NCI-H526 treated with DMSO at 0.1 percent for 48 hours (cell line): ENCODE data around the gene LCMT1.
A peak's percentile ranks its signal among the peaks of the same experiment; 100 is the strongest.
"Not testable (repeated sequence)": the region's sequence is repeated elsewhere in the genome, so short reads cannot be mapped to it uniquely, and the experiment has no call there.

Experiments
- DNase-seq: peaks from one replicate; lab custom pipeline; 2025; lab: John Stamatoyannopoulos, UW

Gene LCMT1

DNA sequence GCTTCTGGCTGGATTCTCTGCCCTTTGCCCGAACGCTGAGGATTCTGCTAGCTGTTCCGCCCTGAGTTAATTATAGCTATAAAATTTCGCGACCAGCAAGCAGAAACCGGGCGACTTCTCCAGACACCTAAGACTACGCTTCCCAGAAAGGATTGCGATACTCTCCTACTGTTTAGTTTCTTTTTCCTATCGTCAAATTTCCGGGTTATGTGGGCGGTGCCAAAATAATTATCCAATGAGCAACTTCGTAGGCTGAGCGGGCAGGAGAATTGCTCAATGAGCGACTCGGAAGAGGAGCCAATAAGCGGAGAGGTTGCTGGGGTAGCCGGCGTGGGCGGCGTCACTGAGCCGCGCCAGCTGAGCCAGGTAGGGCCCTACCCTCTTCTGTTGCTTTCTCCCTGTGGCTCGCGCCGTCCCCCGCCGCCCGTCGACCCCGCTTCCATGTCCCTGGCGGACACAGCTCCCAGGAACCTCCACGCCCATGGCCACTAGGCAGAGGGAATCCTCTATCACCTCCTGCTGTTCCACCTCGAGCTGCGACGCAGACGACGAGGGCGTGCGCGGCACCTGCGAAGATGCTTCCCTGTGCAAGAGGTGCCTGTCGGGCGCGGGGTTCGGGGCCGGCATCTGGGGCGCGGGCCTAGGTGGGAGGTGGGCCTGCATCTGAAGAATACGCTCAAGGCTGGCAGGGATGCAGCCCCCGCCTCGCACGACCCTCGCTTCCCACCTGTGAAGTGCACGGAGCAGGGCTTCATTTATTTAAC lies at the start of gene LCMT1:
Gene LCMT1, plus strand, starts transcription at position 340 of the 764 bp plus-strand sequence. Its CDS starts 142 bp downstream, at position 482.
- peak; percentile 98 for DNase-seq

DNA sequence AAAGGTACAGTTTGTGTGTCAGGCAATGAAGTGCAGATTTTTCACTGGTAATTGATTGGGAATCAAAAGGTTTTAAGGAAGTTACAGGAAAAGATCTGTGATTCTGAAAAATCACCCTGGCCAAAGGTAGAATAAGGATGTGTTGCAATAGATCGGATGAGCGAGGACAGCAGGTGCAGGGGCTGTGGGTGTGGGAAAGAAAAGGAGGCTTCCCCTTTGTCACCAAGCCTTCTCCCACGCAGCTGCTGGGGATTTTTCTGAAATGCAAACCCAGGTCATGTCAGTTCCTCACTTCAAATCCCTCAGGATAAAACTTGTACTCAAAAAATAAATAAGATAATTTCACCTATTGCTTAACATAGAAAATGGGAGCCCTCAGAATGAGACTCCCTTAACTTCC lies 48.4 kb upstream of the LCMT1 start:
- DNase-seq, result no peak

DNA sequence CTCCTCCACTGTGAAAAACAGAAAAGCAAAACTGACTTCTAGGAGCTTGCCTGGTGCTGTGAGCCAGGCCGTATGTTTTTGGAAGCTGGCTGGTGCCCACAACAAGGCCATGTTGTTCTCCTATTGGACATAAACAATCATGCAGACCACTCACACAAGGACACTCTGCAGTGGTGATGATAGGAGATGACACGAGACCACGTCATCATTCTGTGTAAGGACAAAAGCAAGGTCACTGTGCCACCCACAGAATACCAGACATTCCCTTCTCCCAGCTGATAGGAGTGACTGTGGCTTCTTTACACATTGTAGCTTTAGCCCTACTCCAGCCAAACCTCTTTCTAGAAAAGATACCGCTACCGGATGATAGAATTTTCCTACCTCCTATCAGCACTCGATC lies 47.7 kb upstream of the LCMT1 start:
- no peak for DNase-seq

DNA sequence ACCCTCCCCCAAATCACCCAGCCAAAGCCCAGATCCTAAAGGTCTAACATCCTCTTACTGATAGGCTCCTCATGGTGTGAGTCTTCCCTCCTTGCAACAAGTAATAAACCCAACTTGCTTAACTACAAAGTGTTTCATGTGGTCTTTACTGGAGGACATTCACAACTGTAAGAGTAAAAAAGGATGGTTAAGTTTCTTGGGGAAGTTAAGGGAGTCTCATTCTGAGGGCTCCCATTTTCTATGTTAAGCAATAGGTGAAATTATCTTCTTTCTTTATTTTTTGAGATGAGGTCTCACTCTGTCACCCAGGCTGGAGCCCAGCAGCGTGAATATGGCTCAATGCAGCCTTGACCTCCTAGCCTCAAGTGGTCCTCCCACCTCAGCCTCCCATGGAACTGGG lies 47.3 kb upstream of the LCMT1 start:
- not testable (repeated sequence) for DNase-seq

DNA sequence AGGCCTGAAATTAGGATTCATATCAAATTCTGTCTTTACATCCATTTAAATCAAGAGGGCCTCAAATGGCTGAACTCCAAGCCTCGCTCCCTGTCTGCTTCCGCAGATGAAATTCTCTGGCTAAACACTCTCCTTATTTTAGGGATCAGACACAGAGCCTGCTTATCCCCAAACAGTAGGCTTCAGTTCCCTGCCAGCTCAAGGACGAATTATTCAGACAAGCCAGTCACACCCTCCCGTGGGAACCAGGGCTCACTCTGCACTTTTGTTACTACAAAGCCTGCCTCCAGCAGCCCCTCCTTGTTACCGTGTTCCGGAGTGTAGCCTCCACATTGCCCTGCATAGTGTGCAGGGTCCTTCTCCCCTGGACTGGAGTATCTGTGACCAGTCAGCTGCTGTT lies 46.6 kb upstream of the LCMT1 start:
- DNase-seq, result no peak

DNA sequence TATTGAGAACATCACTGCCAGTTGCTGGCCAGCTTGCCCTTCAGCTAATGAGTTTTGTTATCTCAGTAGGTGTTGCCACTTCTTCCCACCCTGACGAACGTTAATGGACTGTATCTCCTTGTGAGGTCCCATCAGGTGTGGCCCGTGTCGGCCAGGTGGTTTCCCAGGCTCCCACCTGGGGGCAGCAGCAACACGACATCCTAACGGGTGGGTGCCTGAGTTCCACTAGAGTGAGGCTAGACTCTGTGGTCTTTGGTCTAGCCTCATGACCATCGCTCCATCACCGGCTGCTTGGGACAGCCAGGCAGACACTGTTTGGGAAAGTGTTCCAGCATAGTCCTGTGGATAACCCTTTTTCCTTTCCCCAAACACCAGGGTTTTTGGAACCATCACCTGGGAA lies 45.6 kb upstream of the LCMT1 start:
- DNase-seq, result no peak

DNA sequence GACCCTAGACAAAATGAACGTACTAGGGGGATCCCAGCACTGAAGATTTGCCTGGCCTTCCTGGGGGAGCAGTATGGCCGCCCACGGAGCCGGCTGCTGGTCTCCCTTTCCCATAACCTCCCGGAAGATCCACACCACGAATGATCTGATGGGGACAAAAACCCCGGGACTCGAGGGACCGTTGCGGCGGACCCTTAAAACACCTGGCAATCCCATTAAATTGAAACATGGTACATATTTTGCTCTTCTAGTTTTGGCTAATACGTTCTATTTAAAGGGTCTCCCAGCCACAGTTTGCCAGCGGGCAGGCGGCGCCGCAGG lies 45.2 kb upstream of the LCMT1 start:
- DNase-seq, result no peak

DNA sequence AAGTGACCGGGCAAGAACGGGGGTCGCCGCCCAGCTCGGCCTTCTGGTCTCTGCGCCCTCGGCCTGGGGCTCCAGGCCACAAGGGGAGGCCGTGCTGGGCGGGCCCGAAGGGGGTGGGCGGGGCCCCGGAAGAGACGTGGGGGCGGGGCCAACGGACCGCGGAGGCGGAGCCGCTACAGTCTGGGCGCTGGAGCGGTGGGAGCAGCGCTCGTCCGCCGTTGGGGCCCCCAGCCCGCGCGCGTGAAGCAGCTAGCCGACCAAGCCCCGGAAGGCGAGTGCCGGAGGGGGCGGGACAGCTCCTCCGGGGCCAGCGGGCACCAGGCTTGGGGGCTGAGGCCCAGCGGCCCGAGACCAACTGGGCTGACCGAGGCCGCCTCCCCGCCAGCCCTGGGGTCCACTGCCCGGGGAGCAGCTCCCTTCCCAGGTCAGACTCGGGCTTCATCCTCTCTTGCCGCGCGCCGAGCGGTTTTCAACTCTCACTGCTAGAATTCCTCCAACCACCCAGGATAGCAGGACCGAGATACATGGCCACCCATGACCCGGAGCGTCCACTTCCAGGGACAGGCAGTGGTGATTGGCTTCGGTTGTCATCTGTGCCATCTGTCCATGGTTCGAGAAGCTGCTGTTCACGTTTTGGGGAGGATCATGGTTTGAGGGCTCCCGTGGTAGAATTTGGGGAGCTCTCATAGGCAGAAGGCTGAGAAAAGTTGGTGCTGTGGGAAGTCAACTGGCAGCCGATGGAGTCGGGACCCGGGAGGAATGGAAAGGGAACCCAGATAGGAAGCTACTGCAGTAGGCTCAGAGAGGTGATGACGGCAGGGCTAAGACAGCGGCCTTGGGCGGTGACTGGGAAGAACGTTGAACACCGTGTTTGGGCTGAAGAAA lies 44.6 kb upstream of the LCMT1 start:
- peak; percentile 48 for DNase-seq

DNA sequence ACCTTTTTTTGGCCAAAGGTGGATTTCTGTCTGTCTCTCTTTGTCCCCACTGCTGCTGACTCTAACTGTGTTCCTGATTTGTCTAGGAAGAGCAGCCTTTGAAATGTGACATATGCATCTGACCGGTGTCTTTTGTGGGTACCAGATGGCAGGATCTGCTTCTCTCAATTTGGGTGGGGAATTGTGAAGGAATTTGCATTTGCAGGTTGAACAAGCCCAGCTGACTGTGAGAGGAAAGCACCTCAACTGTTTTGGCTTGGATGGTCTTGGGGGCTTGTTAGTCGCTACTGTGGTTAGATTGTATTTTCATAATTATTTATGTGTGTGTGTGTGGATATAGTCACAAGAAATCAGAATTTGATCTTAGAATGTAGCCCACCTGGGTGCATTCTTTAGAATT lies 37.7 kb upstream of the LCMT1 start:
- DNase-seq, result no peak

DNA sequence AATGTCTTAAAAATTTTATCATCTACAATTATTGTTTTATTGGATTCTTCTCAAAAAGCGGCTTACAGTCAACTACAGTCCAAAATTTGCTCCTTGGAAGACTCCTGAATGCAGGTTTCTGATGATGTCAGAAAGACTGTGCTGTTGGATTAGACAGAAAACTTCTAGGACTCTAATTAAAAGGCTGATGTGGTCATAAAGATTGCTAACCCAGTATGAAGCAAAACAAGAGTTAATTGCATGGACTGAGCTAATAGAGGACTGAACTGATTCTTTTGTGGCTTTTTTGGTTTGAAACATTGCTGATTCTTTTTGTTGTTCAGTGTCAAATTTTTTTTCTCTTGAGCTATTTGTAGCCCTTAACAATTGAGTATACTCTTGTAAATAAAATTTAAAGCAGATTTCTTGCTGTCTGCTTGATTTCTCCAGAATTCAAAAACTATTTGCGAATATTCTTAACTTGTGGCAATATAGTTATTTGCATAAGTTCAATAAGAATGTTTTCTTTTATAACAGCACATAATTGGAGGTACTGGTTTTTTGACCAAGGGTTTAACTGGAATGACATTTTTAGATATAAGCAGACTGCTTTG lies 33.1 kb upstream of the LCMT1 start:
- DNase-seq, result no peak

DNA sequence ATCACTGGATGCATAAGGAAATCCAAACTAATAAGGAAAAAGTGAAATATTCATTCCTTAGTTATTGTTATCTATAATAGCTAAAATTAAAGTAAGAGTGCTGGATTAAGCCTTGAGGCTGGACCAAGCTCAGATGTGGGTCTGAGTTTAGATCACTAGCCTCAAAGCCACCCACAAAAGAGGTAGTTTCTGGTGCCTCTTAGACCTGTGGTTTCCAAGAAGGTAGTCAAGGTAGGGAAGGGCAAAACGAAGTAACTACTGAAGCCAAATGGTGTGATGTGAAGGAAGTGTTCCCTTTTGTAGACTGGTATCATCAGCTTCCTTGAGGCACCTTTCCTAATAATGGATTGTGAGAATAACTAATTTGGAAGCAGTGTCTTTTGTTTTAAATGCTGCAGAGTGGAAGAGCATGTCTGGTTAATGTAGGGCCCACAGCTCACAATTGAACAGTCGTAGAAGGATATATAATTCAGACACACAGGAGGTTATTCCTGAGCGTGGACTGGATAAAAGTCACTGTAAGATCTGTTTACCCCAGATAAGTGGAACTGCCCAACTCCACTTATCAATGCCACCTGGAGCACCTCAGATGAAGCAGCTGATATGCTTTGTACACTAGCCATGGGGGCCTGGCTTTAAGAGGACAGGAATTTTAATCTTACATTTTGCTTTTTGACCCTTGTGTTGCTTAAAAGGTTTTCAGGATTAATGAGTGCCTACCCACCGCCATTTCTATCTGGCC lies 31.7 kb upstream of the LCMT1 start:
- DNase-seq, result no peak

DNA sequence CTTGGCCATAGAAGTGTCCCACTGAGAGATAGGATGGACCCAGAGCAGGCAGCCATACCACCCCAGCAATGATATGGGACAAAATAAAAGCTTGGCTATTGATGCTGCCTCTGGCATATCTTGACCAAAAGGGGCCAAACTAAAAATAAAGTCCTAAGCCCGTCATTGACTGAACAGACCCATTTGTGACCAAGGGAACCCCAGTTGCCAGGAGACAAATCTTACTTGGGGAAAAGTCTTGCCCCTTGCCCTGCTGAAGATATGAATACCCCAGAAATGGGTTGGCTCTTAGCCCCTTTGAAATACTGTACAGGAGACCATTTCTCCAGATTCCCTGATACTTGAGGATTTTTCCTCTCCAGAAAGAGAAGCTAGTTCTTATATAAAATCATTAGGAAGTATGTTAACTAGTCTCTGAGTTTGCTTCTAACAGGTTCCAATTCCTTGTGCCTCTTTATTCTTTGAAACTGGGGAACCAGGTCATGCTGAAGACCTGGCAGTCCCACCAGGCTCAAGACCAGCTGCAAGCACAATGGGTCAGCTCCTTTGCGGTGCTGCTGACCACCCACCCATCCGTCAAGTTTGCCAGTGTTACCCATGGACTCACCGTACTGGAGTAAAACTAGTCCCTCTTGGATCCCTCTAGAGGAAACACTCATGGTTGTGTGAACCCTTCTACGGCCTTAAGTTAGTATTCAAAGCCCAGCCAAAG lies 31.0 kb upstream of the LCMT1 start:
- DNase-seq, result no peak

DNA sequence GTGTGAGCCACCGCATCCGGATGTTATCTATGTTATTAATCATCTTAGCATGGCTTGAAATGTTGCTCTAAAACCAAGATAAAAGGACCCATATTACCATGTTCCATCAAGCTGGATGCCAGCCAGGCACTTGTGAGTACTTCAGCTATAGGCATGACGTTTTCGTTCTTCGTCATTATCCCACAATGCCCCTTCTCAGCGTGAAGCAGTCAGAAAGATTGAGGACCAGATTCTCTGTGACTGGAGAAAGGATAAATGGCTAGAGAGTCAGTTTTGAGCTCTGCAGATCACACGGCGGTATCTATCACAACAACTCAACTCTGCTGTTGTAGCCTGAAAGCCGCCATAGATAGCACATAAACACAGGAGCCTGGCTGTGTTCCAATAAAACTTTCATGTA lies 29.8 kb upstream of the LCMT1 start:
- no peak for DNase-seq

DNA sequence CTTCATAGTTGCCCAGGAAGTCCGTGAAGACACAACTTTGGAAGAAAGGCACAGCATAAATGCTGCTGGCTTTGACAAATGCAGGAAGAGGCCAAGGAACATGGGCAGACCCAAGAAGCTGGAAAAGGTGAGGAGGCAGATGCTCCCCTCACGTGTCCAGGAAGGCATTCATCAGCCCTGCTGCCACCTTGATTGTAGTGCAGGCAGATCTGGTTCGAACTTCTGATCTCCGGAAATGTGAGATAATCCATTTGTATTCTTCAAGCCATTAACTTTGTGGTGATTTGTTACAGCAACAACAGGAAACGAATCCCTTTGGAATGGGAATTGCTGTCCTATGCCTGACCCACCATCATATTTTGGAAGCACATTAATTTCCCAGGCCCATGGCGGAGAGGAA lies 28.5 kb upstream of the LCMT1 start:
- DNase-seq, result no peak

DNA sequence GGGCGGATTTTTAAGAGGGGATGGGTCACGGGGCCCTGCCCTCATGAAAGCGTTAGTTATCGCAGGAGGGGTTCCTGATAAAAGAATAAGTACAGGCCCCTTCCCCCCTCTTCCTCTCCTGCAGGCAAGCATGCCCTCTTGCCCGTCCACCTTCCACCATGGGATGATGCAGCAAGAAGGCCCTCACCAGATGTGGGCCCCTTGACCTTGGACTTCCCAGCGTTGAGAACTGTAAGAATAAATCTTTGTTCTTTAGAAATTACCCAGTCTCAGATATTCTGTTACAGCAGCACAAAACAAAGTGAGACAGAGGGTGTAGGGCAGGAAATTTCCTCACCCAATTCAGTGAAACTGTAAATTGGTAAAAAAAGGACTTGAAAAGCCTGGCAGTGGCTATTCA lies 27.8 kb upstream of the LCMT1 start:
- no peak for DNase-seq

DNA sequence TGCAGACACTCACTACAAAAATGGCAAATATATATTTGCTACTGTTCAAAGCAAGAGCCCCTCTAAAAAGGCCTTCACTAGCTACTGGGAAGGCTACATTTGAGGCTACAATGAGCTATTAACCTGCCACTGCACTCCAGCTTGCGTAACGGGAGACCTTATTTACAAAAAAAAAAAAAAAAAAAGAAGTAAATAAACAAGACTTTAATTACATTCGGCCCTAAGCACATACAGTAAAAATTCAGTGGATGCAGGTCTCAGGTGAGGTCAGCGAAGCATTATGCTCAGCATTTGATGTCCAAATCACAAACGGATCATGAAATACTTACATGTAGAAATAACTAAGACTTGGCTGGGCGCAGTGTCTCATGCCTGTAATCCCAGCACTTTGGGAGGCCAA lies 26.7 kb upstream of the LCMT1 start:
- no peak for DNase-seq

DNA sequence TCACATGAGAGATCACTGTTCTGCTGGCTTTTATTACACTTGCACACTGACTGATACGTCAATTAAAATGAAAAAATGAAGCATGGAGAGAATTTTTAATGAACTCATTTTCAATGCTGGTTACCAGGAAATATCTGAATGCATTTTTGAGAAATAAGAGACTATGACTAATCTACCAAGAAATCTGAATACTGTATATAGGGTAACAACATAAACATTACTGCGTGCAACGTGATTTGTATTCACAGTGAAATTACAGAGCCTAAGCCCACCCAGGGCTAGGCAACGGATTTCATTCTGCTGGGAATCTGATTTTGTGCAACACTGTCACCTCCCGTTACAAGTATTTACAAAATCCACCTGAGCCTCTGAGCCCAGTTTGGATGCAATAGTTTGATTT lies 23.8 kb upstream of the LCMT1 start:
- no peak for DNase-seq

DNA sequence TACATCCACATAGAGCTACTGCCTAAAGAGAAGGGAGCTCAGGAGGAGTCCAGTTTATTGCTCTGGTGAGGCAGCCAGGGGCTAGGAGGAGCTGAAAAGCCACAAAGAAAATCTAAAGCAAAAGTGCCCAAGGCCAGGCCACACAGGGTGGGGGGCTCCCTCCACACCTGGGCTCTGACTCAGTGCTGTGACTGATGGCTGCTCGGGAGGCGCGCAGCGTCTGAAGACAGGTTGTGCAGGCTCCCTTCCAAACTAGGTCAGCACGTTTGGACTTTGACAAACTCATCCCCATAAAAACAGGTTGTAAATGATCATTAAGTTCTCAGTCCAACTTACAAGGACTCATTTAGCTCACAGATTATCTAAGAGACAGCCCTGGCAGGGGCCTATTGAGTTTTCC lies 22.2 kb upstream of the LCMT1 start:
- no peak for DNase-seq

DNA sequence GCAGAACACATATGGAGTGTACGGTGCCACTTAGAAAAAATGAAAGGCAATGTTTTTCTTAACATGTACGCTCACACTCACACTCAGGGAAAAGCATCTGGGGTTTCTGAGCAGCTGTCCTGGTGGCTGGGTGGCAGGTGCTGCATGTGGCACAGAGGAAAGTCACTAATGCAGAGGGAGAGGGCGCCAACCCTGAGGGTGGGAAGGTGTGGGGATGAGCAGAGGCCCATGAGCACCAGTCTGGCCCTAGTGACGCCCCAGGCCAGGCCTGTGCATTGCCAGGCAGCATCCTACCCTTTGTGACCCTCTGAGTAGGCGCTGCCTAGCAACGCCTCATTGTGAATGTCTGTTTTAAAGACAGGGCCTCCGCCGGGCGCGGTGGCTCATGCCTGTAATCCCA lies 19.1 kb upstream of the LCMT1 start:
- DNase-seq, result no peak

DNA sequence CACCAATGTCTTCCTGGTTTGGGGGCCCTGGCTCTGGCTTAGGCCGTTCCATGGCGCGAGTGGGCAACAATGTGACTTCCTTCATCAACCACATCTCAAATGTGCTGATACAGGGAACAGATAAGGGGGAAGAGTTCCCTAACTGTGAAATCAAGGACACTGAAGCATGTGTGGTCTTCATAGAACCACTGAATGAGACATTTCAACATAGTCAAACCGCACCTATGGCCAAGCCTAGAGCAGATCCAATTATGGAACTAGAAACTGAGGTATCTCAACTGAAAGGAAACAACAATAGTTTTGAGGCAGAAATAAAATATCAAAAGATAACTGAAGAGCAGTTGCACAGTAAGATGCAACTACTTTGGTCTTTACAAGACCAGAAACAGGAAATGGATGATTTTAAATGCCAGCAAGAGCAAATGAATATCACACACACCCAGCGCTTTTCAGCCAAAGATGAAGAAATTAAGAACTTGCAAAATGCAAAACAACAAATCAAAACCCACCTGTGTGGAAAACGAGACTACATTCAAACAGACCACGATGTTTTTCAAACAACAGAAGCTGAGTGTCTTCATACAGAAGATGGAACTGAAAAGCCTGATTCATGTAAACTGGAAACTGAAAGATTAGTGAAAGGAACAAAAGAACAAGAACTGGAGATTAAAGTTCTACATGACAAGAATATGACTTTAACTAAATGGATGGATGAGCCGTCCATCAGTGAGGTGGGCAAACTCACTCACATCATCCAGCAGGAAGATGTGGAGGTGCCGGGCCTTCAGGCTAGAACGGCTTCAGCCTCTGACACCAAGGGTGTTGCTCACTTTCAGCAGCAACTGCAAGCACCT lies 18.1 kb upstream of the LCMT1 start:
- no peak for DNase-seq

DNA sequence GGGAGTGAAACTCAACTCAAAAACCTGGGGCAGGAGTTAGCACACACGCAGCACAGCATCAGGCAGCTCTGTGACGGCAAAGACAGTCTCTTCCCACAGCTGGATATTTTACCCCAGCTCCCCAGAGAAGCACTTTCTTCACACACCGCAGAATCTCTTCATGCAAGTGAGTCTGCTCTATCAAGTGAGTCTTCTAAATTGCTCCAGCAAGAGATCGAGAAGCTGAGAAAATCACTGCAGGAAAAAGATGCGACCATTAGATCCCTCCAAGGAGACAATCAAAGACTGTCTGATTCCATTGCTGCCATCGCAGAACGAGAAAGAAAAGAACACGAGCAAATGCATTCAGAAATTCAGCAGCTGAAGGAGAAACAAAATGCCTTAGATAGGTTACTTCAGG lies 16.9 kb upstream of the LCMT1 start:
- DNase-seq, result no peak
